Measurements from ENCODE around the gene CLN3. TPM values are rescaled to one million over a fixed set of nuclear protein-coding genes. Genes with fewer than 3 reads are reported as not detected.
A peak's percentile ranks its signal among the peaks of the same experiment; 100 is the strongest.

The CLN3 gene
- total and polyA plus RNA-seq, 2 of the 13 experiments (the other 11 are each of a cell fraction or from before 2014, with no cell fraction given) = 23.4 to 46.8 TPM

DNA sequence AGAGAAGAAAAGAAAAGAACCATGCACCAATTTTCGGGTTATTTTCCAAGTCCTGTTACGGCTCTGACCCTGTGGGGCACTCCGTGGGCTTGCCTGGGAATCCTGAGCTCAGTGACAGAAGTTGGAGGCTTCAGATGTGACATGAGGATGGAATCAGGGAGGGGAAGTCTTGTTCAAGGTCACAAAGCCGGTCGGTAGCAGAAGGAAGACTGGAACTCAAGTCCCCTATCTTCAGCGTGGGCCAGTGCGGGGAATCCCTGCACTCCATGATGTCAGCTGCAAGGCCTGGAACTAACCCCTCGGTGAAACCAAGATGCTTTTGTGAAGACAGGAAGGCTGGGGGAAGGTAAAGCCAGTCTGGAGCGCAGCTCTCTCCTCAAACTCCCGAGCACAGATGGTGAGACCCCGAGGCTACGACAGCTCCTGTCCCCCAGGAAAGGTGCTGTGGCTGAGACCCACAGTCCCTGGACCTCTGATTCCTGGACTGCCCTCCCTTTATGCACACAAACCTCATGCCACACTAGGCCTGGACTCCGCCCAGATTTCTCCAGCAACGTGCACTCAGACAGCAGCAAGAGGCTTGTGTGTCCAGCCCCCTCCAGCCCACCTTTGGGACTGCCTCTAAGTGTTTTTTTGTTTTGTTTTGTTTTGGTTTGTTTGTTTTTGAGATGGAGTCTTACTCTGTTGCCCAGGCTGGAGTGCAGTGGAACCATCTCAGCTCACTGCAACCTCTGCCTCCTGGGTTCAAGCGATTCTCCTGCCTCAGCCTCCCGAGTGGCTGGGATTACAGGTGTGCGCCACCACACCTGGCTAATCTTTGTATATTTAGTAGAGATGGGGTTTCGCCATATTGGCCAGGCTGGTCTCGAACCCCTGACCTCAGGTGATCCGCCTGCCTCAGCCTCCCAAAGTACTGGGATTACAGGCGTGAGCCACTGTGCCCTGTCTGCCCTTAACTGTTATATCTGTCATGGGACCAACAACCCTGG lies 20.2 kb upstream of the CLN3 start (continued):
- TF ChIP-seq, protein P1, sequence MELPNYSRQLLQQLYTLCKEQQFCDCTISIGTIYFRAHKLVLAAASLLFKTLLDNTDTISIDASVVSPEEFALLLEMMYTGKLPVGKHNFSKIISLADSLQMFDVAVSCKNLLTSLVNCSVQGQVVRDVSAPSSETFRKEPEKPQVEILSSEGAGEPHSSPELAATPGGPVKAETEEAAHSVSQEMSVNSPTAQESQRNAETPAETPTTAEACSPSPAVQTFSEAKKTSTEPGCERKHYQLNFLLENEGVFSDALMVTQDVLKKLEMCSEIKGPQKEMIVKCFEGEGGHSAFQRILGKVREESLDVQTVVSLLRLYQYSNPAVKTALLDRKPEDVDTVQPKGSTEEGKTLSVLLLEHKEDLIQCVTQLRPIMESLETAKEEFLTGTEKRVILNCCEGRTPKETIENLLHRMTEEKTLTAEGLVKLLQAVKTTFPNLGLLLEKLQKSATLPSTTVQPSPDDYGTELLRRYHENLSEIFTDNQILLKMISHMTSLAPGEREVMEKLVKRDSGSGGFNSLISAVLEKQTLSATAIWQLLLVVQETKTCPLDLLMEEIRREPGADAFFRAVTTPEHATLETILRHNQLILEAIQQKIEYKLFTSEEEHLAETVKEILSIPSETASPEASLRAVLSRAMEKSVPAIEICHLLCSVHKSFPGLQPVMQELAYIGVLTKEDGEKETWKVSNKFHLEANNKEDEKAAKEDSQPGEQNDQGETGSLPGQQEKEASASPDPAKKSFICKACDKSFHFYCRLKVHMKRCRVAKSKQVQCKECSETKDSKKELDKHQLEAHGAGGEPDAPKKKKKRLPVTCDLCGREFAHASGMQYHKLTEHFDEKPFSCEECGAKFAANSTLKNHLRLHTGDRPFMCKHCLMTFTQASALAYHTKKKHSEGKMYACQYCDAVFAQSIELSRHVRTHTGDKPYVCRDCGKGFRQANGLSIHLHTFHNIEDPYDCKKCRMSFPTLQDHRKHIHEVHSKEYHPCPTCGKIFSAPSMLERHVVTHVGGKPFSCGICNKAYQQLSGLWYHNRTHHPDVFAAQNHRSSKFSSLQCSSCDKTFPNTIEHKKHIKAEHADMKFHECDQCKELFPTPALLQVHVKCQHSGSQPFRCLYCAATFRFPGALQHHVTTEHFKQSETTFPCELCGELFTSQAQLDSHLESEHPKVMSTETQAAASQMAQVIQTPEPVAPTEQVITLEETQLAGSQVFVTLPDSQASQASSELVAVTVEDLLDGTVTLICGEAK (IDR thresholded peaks at IDR 0.05) = no peak
- TF ChIP-seq, protein P1 (CRISPR knock-in tag; IDR thresholded peaks at IDR 0.05) = no peak
- TF ChIP-seq LCORL (IDR thresholded peaks at IDR 0.05) (no peak), LCORL (CRISPR knock-in tag; IDR thresholded peaks at IDR 0.05) (0 out of 2 replicates have a peak, but pooled peaks have one; percentile 21), BRD4 (CRISPR knock-in tag; IDR thresholded peaks at IDR 0.05) (0 out of 2 replicates have a peak, but pooled peaks have one; percentile 35), RFXANK (CRISPR knock-in tag; IDR thresholded peaks at IDR 0.05) (no peak), HNRNPL (IDR thresholded peaks at IDR 0.05; ENCODE audit: low read depth, low read length) (no peak), ZNF572 (CRISPR knock-in tag; IDR thresholded peaks at IDR 0.05) (peak; percentile 49; the same call in 1 of the 2 replicates), ARNT (IDR thresholded peaks at IDR 0.05) (no peak), ZSCAN21 (CRISPR knock-in tag; IDR thresholded peaks at IDR 0.05; ENCODE audit: borderline replicate concordance) (0 out of 2 replicates have a peak, but pooled peaks have one; percentile 55), ZBTB8A (CRISPR knock-in tag; IDR thresholded peaks at IDR 0.05; ENCODE audit: borderline replicate concordance, low read depth) (no peak)
- TF ChIP-seq, protein P2, sequence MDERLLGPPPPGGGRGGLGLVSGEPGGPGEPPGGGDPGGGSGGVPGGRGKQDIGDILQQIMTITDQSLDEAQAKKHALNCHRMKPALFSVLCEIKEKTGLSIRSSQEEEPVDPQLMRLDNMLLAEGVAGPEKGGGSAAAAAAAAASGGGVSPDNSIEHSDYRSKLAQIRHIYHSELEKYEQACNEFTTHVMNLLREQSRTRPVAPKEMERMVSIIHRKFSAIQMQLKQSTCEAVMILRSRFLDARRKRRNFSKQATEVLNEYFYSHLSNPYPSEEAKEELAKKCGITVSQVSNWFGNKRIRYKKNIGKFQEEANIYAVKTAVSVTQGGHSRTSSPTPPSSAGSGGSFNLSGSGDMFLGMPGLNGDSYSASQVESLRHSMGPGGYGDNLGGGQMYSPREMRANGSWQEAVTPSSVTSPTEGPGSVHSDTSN (CRISPR knock-in tag; IDR thresholded peaks at IDR 0.05) = no peak
- TF ChIP-seq, protein P3, sequence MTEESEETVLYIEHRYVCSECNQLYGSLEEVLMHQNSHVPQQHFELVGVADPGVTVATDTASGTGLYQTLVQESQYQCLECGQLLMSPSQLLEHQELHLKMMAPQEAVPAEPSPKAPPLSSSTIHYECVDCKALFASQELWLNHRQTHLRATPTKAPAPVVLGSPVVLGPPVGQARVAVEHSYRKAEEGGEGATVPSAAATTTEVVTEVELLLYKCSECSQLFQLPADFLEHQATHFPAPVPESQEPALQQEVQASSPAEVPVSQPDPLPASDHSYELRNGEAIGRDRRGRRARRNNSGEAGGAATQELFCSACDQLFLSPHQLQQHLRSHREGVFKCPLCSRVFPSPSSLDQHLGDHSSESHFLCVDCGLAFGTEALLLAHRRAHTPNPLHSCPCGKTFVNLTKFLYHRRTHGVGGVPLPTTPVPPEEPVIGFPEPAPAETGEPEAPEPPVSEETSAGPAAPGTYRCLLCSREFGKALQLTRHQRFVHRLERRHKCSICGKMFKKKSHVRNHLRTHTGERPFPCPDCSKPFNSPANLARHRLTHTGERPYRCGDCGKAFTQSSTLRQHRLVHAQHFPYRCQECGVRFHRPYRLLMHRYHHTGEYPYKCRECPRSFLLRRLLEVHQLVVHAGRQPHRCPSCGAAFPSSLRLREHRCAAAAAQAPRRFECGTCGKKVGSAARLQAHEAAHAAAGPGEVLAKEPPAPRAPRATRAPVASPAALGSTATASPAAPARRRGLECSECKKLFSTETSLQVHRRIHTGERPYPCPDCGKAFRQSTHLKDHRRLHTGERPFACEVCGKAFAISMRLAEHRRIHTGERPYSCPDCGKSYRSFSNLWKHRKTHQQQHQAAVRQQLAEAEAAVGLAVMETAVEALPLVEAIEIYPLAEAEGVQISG (CRISPR knock-in tag; IDR thresholded peaks at IDR 0.05) = peak; percentile 36; the same call in 1 of the 2 replicates

All from HepG2 (cell line).